22Rv1 (cell line): Measurements from ENCODE around the gene MRPS31.
A peak's percentile ranks its signal among the peaks of the same experiment; 100 is the strongest.

Source experiments
- H3K27ac ChIP-seq: fragments of 450-650 bp; 2 replicates; pipeline ENCODE4 v1.5.1; 2017
- CTCF ChIP-seq: fragments of 450-650 bp; IDR thresholded peaks from 2 replicates; pipeline ENCODE4 v1.5.1; 2017; ENCODE audit warnings: mild to moderate bottlenecking
- ZFX ChIP-seq: fragments of 450-650 bp; IDR thresholded peaks from 2 replicates; pipeline ENCODE4 v1.6.1; 2017; ENCODE audit warnings: antibody characterized with exemption, borderline replicate concordance

The MRPS31 gene

DNA sequence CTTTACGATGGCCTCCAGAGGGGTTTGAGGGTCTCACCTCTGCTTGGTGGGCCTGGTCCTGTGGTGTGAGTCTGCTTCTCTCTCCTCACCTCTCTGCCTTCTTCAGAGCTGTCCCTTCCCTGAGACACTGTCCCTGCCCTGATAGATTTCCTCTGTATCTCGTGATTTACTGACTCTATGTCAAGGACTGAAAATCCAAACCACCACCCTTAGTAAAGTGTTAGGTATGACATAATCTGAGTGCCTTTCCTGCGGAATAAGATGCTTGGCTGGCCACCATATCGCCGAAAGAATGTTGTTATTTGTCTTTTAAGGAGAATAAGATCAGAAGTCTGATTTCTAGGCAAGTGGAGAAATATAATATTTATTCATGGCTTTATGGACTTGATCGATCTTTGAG lies 25.7 kb upstream of the MRPS31 start:
- TF ChIP-seq ZFX: no peak
- no peak for TF ChIP-seq CTCF
- no peak overlapping the region for H3K27ac ChIP-seq

GRCh38 chr13:40794414-40795368 lies 23.7 kb upstream of the MRPS31 start:
- no peak overlapping the region for H3K27ac ChIP-seq
- TF ChIP-seq CTCF: no peak
- no peak for TF ChIP-seq ZFX

- H3K27ac ChIP-seq: no peak overlapping the region
- TF ChIP-seq CTCF (no peak), ZFX (no peak)
Measured at GRCh38 chr13:40793339-40793738, 22.3 kb upstream of the MRPS31 start.

DNA sequence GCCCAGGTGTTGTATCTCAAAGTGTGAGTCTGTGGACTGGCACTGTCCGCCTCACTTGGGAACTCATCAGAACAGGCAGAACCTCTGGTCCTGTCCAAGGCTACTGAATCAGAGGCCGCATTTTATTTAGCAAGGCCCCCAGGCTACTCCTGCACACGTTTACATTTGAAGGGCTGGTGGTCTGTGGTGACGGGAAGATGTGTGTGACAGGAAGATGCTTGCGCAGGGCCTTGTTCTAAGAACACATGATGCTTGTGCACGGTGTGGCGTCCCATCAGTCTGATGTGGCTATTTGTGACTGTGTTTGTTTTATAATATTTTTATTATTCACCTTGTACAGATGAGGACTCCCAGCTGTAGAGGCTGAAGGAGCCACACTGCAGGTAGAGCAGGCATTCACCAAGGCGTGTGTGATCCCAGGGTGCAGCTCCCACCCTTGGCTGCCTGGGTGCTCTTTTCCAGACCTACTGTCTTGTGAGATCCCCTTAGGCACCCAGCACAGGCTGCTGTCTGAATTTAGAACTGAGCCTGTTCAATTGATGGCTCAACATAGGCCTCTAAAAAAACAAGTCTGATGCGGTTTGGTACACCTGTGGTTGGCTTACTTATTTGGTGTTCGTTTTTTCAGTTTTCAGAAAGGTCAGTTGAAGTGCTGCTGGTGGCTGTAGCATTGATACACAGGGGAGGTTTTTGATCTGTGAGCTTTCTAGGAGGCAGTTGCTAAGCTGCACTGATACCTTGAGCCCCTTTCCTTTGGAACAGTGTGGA lies 21.5 kb upstream of the MRPS31 start:
- TF ChIP-seq CTCF: no peak
- no peak for TF ChIP-seq ZFX

DNA sequence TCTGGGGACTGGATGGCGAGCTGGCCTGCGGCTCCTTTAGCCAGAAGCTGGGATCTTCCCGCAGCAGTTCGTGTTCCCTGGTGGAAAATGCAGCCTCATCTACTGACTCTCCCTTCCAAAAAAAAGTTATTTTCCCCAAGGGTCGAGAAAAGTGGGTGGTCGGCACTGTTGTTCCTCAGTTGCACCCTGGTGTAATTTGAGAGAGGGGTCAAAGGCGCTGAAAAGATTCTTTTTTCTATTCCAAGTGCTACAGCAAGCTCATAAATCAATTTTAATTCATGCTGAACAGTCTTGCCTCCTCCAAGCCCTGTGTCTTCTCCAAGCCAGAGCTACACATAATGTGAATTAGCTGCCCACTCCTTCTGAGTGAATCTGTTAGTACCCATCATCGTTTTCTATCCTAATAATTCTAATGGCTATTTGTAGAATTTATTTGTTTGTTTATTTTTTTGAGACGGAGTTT lies 19.2 kb upstream of the MRPS31 start:
- no peak for TF ChIP-seq ZFX
- no peak for TF ChIP-seq CTCF
- peak overlapping the region; percentile 85 for H3K27ac ChIP-seq

More for the DNA sequence above, 21.5 kb upstream of the MRPS31 start:
- H3K27ac ChIP-seq: no peak overlapping the region

GRCh38 chr13:40789275-40790153 lies 18.5 kb upstream of the MRPS31 start, which contains the start of gene SLC25A15:
Gene SLC25A15, plus strand, starts transcription at chr13:40789611. Its CDS starts 3,616 bp downstream, at chr13:40793227.
- H3K27ac ChIP-seq: peak within 1 kb of the TSS; percentile 85

GRCh38 chr13:40788540-40789274 lies 17.7 kb upstream of the MRPS31 start:
- peak overlapping the region; percentile 85 for H3K27ac ChIP-seq

More at GRCh38 chr13:40789275-40790153, 18.5 kb upstream of the MRPS31 start, which contains the start of gene SLC25A15:
- TF ChIP-seq ZFX (no peak), CTCF (peak; percentile 63)
